Omental fat pad (tissue), 4 donors: Measurements from ENCODE around the gene CDADC1. TPM values are rescaled to one million over a fixed set of nuclear protein-coding genes. Genes with fewer than 3 reads are reported as not detected.
A peak's percentile ranks its signal among the peaks of the same experiment; 100 is the strongest.

Experiments
- ATAC-seq: fragments of 150-250 bp; one replicate; pipeline ENCODE4 v1.9.1; 2016; ENCODE audit warnings: mild to moderate bottlenecking, moderate library complexity; ENCODE audit not compliant: low FRiP score
- DNase-seq: peaks from one replicate; pipeline ENCODE4 v3.0.0-alpha.2; 2019; ENCODE audit warnings: low spot score
- total RNA-seq, 4 donors: library from RNA; depleted of rRNA; stranded (reverse); fragments of >200 nt; gene quantifications; one replicate each; pipeline ENCODE4 v1.1.0, GENCODE V29; 2016
- TF ChIP-seq, protein P1 (sequence below), 3 donors: fragments of 450-650 bp; IDR thresholded peaks; one replicate each; pipeline ENCODE4 v1.5.1; 2016 to 2017; ENCODE audit warnings: antibody characterized with exemption in 3 of 3, mild to moderate bottlenecking in 3 of 3, moderate library complexity in 2 of 3

Gene CDADC1
- total RNA-seq, 4 donors from 2014 or later: 4.5 to 9.6 (median 7.7) TPM

GRCh38 chr13:49220036-49220855 is 27.5 kb upstream of the CDADC1 start, which contains the start of gene MLNR:
TSS of gene MLNR (plus strand) at chr13:49220338. CDS start at chr13:49220338, 0 bp downstream.
- DNase-seq (no peak), ATAC-seq (peak; percentile 72)
- TF ChIP-seq, protein P1, sequence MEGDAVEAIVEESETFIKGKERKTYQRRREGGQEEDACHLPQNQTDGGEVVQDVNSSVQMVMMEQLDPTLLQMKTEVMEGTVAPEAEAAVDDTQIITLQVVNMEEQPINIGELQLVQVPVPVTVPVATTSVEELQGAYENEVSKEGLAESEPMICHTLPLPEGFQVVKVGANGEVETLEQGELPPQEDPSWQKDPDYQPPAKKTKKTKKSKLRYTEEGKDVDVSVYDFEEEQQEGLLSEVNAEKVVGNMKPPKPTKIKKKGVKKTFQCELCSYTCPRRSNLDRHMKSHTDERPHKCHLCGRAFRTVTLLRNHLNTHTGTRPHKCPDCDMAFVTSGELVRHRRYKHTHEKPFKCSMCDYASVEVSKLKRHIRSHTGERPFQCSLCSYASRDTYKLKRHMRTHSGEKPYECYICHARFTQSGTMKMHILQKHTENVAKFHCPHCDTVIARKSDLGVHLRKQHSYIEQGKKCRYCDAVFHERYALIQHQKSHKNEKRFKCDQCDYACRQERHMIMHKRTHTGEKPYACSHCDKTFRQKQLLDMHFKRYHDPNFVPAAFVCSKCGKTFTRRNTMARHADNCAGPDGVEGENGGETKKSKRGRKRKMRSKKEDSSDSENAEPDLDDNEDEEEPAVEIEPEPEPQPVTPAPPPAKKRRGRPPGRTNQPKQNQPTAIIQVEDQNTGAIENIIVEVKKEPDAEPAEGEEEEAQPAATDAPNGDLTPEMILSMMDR (IDR thresholded peaks at IDR 0.05): no peak

DNA sequence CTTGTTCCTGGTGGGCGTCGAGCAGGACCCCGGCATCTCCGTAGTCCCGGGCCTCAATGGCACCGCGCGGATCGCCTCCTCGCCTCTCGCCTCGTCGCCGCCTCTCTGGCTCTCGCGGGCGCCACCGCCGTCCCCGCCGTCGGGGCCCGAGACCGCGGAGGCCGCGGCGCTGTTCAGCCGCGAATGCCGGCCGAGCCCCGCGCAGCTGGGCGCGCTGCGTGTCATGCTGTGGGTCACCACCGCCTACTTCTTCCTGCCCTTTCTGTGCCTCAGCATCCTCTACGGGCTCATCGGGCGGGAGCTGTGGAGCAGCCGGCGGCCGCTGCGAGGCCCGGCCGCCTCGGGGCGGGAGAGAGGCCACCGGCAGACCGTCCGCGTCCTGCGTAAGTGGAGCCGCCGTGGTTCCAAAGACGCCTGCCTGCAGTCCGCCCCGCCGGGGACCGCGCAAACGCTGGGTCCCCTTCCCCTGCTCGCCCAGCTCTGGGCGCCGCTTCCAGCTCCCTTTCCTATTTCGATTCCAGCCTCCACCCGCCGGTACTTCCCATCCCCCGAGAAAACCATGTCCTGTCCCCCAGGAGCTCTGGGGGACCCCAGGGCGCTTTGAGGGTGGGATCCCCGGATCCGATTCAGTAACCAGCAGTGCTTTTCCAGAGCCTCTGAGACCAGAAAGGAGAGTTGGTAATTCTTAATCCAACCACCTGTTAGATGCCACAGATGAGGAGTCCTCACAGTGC is 26.7 kb upstream of the CDADC1 start:
- ATAC-seq: no peak
- DNase-seq: no peak
- TF ChIP-seq, protein P1 (IDR thresholded peaks at IDR 0.05): no peak

DNA sequence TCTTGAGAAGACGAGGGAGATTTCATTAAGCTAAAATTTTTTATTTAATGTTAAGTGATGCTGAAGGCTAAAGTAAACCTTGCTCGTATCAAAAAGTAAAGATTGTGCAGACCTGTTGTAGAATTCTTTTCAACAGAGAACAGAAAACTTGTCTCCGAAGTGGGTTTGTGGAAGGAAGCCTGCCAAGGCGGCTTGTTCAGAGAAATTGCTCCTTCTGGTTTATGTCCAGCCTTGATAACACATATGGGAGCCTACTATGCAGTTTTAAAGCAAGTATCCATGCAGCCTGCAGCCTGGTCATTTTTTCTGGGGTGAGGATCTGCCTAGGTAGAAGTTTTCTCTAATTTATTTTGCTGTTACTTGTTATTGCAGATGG is 26.1 kb upstream of the CDADC1 start:
- TF ChIP-seq, protein P1 (IDR thresholded peaks at IDR 0.05): no peak
- DNase-seq (no peak), ATAC-seq (no peak)

DNA sequence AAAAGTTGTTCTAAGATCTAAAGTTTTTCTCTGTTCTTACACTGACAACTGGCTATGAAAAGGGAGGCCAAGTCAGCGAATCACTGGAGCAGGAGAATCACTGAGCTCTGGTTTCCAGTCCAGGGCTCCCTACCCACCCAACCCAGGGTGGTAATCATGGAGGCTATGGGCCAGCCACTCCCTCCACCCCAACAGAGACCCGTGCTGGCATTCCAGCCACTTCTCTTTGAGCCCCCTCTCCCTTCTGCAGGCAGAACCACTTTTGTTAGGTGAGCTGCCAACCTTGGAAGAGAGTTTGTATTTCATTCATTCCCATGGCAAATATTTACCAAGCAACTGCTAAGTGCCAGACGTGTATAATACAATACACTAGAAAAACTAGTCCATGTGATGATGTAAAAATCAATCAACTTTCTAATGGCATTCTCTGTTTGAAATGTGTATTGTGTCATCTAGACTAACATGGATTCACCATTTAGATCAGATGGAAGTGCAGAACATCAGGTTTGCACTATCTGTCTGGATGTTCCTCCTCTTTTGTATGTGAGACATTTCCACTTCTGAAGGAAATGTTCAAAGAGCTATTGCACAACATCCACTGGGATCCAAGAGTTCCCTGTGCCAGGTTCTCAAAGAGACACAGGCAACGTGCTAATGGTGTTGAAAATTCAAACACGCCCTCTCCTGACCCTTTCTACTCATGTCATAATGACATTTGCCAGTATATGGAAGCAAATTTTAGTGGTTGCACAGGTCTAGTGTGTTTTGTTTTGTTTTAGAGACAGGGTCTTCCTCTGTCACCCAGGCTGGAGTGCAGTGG is 22.3 kb upstream of the CDADC1 start:
- DNase-seq (no peak), ATAC-seq (peak; percentile 34)
- TF ChIP-seq, protein P1 (IDR thresholded peaks at IDR 0.05): no peak

DNA sequence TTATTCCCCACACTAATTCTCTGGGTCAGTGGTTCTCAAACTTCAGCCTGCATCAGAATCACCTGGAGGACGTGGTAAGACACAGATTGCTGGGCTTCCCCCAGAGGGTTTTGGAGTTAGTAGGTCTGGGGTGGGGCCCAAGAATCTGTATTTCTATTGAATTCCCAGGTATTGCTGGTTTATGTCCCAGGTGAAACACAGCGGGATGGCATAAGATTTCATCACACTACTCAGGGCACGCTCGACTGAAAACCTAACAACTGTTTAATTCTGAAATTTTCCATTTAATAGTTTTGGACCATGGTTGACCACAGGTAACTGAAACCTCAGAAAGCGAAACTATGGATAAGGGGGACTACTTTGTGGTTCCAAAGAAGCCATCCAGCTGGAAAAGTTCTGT is 21.1 kb upstream of the CDADC1 start:
- TF ChIP-seq, protein P1 (IDR thresholded peaks at IDR 0.05): no peak

DNA sequence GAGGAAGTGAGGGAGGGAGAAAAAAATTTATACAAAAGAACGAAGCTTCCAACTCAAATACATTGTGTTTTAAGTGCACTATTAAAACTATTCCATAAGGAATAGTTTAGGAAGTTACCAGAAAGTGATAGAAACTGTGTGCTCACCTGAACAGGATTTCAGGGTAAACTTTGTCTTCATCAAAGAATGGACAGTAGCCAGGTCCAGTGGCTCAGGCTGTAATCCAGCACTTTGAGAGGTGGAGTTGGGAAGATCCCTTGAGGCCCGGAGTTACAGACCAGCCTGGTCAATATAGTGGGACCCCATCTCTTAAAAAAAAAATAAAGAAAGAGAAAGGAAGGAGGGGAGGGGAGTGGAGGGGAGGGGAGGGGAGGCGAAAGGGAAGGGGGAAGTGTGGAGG is 13.0 kb upstream of the CDADC1 start:
- TF ChIP-seq, protein P1 (IDR thresholded peaks at IDR 0.05): no peak
- no peak for DNase-seq
- ATAC-seq: no peak

More for the DNA sequence above, 21.1 kb upstream of the CDADC1 start:
- DNase-seq (no peak), ATAC-seq (no peak)
